Measurements from ENCODE around the gene MTERF4.

MTERF4 gene

GRCh38 chr2:241088376-241088775, 13.7 kb downstream of the MTERF4 start:
- no peak for DNase-seq (ENCODE audit: low read depth)

DNA sequence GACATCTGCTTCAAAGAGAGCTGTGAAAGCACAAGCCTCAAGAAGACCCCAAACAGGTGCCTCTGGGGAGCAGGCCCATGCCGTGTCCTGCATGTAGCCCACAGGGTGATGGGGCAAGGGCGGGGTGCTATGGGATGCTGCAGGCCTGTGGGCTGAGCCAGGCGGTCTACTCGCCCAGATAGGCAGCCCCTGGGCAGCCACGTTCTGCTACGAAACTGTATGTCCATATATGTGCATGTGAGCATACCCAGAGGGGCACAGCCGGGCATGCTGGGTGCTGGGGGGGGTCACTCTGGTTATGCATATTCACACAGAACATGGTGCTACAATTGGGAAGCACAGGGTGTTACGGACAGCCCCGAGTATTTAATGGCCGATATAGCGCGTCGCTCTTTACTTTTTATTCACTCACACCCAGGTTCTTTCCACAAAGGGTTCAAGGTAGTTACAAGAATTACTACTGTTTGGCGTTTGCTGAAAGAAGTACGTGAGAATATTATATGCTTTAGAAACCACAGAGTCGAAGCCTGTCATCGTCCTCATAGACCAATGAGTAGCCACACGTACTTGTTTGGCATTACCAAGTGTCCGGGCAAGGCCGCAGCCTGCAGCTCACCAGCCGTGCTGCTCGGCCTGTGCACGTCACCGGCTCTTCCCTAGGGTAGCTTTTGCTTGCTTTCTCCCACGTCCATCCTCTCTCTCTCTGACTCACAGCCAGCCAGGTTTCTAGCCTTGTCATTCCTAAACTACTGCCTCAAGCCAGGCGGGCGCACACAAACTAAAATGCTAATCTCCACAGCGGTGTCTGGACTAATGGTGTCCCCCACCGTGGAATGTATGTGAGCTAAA, 14.4 kb downstream of the MTERF4 start:
- DNase-seq (ENCODE audit: low read depth): no peak

GRCh38 chr2:241084856-241085444, 17.1 kb downstream of the MTERF4 start:
- no peak for DNase-seq (ENCODE audit: low read depth)

DNA sequence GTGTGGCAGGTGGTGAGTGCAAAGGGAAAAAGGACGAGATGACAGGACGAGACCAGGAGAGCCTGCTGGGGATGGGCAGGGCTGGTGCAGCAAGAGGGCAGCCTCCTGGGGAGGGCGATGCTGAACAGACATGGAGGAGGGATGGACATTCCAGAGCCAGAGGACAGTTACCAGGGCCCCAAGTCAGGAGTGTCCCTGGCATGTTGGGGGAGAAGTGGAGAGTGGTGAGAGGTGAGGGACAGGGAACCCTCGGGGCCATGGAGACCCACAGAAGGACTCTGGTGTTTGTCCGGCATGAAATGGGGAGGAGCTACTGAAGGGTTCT, 19.0 kb downstream of the MTERF4 start:
- no peak for DNase-seq (ENCODE audit: low read depth)

DNA sequence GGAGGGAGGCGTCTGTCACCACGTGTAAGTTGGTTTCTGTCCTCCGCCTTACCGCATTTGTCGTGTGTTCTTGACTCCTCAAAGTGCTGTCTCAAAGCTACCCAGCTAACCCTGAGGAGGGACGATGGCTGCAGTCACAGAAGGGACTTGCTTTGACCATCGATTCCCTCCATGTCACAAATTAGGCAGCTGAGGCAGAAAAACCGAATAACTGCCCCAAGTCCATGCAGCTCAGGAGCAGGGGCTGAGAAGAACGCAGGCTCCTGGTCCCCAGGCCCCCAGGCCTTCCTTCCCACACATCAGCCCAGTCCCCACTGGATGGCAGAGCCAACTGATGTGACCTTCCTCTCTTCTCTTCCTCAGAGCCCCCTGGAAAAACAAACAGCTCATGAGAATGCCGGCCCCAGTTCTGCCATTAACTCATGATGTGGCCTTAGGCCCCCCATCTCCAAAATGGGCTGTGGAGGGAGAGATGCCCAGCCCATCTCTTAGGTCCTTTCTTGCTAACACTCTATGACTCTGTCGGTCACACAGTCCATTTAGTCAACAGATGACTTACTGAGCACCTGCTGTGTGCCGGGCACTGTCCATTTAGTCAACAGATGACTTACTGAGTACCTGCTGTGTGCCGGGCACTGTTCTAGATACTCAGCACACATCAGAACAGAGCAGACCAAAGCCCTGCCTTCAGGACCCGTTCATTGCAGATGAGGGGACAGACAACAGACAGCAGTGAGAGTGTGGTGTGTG, 19.6 kb downstream of the MTERF4 start:
- DNase-seq (ENCODE audit: low read depth): no peak

GRCh38 chr2:241081643-241082340, 20.3 kb downstream of the MTERF4 start:
- DNase-seq (ENCODE audit: low read depth): no peak

DNA sequence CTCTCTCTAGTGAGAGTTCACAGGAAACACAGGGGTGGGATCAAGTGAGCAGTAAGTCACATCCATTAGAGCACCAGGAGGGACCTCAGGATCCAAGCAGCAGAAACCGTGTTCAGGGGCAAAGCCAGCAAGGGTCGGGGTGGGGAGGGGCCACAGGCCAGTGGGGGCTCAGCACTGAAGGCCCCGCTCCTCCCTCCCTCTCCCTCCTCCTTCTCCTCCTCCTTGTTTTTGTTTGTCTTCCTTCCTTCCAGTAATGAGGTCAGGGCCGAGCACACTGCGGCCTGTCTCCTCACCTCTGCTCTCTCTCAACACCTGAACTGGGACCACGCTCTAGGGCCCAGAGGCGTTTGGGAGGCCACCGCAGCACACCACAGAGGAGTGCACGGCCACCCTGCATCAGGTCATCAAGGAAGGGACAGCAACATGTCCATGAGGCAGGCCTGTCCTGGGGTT, 20.9 kb downstream of the MTERF4 start:
- no peak for DNase-seq (ENCODE audit: low read depth)

GRCh38 chr2:241080405-241081189, 21.5 kb downstream of the MTERF4 start:
- DNase-seq (ENCODE audit: low read depth): no peak

DNA sequence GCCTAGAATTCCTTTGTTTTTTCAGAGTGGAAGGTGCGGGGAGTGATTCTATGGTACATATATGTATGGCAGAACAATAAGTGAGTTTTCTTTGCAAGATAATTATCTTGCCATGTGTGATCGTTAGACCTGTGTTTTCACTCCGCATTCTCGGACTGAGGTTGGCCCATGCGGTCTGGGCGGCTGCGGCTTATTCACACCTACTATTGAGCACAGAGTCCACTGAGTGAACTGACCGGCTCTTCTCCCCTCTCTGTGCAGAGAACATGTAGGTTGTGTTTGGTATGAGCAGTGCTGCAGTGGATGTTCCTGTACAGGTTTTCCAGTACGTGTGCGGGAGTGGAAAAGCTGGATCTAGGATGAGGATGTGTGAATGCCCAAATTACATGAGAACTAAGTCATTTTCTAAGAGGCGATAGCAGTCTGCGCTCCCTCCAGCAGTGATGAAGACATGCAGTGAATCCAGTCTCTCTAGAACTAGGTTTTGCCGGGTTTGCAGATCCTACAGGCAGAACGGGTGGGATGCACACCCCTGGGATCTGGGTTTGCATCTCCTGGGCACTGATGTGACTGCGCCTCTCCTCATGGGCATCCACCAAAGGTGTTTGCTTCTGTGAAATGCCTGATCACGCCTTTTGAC, 27.1 kb downstream of the MTERF4 start:
- DNase-seq (ENCODE audit: low read depth): no peak

GRCh38 chr2:241074065-241074818, 27.8 kb downstream of the MTERF4 start:
- DNase-seq (ENCODE audit: low read depth): no peak

GRCh38 chr2:241073166-241074064, 28.7 kb downstream of the MTERF4 start:
- no peak for DNase-seq (ENCODE audit: low read depth)

- DNase-seq (ENCODE audit: low read depth): no peak
Measured at GRCh38 chr2:241072553-241073165, 29.4 kb downstream of the MTERF4 start.

- DNase-seq (ENCODE audit: low read depth): no peak
Measured at GRCh38 chr2:241072151-241072550, 29.9 kb downstream of the MTERF4 start.

GRCh38 chr2:241071677-241072111, 30.4 kb downstream of the MTERF4 start:
- DNase-seq (ENCODE audit: low read depth): no peak

- no peak for DNase-seq (ENCODE audit: low read depth)
Measured at GRCh38 chr2:241070811-241071676, 31.0 kb downstream of the MTERF4 start.

DNA sequence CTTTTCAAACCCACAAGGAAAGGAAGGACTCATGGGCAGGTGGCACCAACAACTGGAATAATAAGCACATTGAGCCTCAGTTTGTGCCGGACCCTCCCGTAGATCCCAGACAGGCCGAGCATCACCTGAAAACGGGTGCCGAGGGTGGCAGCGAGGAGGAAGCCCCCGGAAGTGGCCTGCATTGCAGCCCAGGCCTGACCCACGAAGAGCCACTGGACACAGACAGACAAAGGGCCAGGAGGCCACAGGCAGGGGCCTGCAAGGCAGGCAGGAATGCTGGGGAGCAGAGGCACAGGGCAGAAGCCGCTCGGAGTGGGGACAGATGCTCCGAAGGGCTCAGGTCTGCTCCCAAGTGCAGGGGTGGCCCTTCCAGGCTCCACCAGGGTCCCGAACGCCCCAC, 31.7 kb downstream of the MTERF4 start:
- DNase-seq (ENCODE audit: low read depth): no peak

DNA sequence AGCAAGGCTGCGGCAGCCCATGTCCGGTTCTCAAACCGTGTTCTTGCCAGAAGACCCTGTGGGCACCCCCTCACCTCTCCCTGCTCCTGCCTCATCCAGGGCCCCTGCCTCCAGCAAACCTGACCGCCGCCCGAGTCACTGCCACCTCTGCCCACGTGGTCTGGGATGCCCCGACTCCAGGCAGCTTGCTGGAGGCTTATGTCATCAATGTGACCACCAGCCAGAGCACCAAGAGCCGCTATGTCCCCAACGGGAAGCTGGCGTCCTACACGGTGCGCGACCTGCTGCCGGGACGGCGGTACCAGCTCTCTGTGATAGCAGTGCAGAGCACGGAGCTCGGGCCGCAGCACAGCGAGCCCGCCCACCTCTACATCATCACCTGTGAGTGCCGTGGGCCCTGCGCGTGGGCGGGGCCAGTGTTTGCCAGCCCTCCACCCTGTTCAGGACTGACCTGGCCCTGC, 32.2 kb downstream of the MTERF4 start:
- DNase-seq (ENCODE audit: low read depth): no peak
